HS-27A (cell line): ENCODE measurements around the gene INSRR.

ENCODE experiments used
- DNase-seq: peaks from one replicate; pipeline ENCODE4 v3.0.0-alpha.2; 2012; ENCODE audit warnings: low read depth, missing footprints

The INSRR gene

DNA sequence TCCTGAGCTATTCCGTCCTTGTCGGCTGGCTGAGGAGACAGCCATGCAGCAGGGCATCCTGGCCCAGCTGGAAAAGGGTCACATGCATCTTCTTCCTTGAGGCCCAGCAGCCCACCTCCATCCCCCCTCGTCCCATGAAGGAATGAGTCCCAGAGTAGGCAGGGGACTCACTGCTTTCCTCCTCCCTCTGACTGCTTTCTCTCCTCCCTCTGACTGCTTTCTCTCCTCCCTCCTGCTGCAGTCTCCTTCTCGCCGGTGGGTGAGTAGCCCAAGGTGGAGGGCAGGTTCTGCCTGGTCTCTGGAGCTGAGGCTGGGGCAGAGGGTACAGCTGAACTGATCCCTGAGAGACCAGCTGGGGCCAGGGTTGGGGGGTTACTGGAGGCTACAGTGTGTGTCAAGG is 15.2 kb upstream of the INSRR start:
- no peak for DNase-seq

DNA sequence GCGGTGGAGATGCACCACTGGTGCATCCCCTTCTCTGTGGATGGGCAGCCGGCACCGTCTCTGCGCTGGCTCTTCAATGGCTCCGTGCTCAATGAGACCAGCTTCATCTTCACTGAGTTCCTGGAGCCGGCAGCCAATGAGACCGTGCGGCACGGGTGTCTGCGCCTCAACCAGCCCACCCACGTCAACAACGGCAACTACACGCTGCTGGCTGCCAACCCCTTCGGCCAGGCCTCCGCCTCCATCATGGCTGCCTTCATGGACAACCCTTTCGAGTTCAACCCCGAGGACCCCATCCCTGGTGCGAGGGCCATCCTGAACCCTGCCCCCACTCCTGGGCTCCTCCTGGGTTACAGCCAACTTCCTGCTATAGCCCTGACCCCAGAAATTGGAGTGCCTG is 14.7 kb upstream of the INSRR start:
- DNase-seq: no peak

DNA sequence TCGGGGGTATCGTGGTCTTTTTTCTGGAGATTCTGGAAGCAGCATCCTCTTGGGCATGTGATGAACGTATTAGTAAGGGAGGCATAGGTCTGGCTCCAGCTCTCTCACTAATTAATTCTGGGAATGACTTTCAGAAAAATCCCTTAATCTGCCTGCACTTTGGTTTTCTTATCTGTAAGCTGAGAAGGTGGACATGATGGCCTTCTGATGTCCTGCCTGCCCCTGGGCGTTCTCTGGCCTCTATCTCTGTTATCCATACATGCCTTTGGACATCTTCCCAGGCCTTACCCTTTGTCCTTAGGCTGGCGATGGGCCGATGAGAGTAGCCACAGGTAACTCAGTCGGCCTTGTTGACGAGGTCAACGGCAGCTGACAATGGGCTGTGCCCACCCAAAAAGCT is 10.5 kb upstream of the INSRR start:
- DNase-seq: no peak

GRCh38 chr1:156868341-156868740 is 9.4 kb upstream of the INSRR start:
- DNase-seq: no peak

DNA sequence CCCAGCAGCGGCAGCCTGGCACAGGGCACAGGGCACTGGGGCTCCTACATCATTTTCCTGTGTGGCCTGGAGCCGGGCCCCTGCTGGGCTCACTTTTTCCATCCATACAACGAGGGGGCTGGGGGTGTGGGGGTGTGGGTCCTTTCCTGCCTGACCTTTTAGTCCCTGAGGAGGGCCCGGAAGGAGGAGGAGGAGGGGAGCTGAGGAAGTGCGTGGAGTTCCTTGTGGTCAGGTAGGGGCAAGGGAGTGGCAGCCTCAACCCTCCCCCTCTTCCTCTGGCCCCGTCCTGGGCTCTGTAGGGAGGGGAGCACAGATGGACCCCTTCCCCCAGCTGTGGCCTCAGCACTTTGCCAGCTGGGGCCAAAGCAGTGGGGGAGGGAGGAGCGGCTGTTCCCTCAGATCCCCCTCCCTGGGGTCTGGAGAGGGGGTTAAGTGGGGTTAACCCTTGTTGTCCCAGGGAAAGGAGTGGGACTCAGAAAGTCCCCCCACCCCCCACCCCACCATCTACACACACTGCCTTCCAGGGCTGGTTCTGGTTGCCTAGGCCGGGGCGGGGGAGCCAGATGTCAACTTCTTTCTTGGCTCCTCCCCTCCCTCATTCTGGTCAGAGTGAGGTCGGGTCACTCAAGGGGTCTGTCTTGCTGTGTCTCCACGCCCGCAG is 7.5 kb upstream of the INSRR start:
- no peak for DNase-seq

GRCh38 chr1:156865865-156866248 is 6.9 kb upstream of the INSRR start:
- no peak for DNase-seq

GRCh38 chr1:156865258-156865657 is 6.3 kb upstream of the INSRR start:
- DNase-seq: no peak

- no peak for DNase-seq
These were observed 5.9 kb upstream of the INSRR start for GRCh38 chr1:156864796-156865195.

GRCh38 chr1:156863631-156864030 is 4.7 kb upstream of the INSRR start:
- no peak for DNase-seq

GRCh38 chr1:156862997-156863599 is 4.2 kb upstream of the INSRR start:
- DNase-seq: no peak

- no peak for DNase-seq
These were observed 3.7 kb upstream of the INSRR start for GRCh38 chr1:156862584-156862983.

GRCh38 chr1:156860628-156861423 is 1.9 kb upstream of the INSRR start, which contains the start of gene NTRK1:
TSS of gene NTRK1 (plus strand) at chr1:156860865. CDS start at chr1:156860935, 70 bp downstream.
- DNase-seq: no peak

- DNase-seq: no peak
These were observed 1.3 kb upstream of the INSRR start for GRCh38 chr1:156860113-156860627.

DNA sequence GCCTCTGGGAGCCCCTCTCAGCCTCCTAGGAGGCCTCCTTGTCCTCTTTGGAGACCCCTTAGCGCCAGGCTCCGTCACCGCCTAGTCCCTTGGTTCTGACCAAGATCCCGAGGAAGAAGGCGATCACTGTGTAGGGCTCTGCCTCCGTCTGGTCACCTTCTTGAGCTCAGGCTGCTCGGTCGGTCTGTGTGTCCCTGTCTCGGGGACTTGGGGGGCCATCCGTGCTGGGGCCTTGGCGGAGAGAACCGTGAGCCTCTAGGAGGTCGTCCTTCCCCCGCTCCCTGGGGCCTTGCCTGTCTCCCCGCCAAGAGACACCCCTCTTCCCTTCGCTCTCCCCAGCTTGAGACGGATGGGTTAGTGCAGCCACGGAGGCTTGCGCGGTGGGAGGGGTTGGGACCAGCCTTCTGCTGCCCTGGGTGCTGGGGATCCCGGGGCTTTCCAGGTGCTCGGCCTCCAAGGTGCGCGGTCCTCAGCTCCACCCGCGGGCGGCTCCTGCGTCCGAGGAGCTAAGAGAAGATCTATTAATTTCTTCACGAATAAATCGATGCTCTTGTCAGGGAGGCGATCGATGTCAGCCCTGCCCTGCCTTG is 701 bp upstream of the INSRR start:
- no peak for DNase-seq

- DNase-seq: no peak
These were observed 361 bp downstream of the INSRR start for GRCh38 chr1:156858555-156858956.

- DNase-seq: no peak
These were observed 1.4 kb downstream of the INSRR start for GRCh38 chr1:156857532-156857931.

DNA sequence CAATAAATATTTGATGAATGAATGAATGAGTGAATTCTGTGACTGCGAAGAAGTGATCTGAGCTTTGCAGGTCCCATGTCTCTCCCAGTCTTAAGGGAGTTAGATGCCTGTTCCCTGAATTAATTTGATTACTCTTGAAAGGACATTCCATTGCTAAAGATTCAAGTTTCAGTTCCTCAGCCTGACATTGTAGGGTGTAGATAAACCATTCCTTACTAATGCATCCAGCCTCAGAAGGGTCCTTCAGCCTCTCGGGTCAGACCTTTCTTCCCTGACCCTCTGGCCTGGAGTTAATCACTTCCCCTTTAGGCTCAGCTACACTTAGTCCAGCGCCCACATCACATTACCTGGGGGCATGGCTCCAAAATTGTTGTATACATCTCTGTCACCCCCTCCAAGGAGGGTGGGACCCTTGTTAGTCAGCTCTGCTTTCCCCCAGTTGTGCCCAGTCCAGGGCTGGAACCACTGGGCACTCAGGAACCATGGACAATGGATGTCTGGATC is 2.6 kb downstream of the INSRR start:
- DNase-seq: no peak

- no peak for DNase-seq
These were observed 4.3 kb downstream of the INSRR start for GRCh38 chr1:156854634-156855033.

- DNase-seq: no peak
These were observed 5.2 kb downstream of the INSRR start for GRCh38 chr1:156853761-156854160.

DNA sequence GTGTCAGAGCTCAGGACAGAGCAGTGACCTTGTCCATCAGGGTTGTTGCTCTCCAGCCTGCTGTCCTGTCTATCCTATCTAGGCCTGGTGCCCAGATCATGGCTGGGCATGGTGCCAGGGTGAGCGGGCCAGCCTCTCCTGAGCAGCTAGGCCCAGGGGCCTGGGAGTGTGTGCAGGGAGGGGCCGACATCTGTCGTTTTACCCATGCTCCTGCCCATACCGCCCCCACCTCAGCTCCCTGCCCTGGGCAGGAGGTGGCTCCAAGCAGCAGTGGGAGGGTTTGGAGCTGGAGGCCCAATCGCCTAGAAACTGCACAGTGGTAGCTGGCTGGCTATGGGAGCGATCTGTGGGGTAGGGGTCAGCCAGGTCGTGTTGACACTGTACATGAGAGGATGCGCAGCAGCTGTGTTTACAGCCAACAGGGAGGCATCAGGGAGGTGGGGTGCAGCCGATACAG is 6.5 kb downstream of the INSRR start:
- DNase-seq: no peak

GRCh38 chr1:156851779-156852417 is 7.0 kb downstream of the INSRR start:
- no peak for DNase-seq

- DNase-seq: no peak
These were observed 9.8 kb downstream of the INSRR start for GRCh38 chr1:156849151-156849496.
